Mesothelial cell of epicardium (in vitro differentiated cells): ENCODE data around the gene PSMB9. TPM values are rescaled to one million over a fixed set of nuclear protein-coding genes. Genes with fewer than 3 reads are reported as not detected.

Experiments used
- DNase-seq, 2 experiments: peaks; one replicate each; pipeline ENCODE4 v3.0.0; 2021; ENCODE audit warnings: low spot score in 2 of 2; ENCODE audit not compliant: unreplicated experiment in 2 of 2
- H3K27ac Mint-ChIP-seq: 2 replicates; pipeline ENCODE4 v1.8.0; 2021; ENCODE audit warnings: mixed read lengths
- H3K27me3 Mint-ChIP-seq: 2 replicates; pipeline ENCODE4 v1.8.0; 2021; ENCODE audit warnings: low read depth, mixed read lengths
- H3K36me3 Mint-ChIP-seq: 2 replicates; pipeline ENCODE4 v1.8.0; 2021; ENCODE audit warnings: mixed read lengths
- H3K4me1 Mint-ChIP-seq: 2 replicates; pipeline ENCODE4 v1.8.0; 2021; ENCODE audit warnings: mixed read lengths
- H3K4me3 Mint-ChIP-seq: 2 replicates; pipeline ENCODE4 v1.8.0; 2021; ENCODE audit warnings: mild to moderate bottlenecking, moderate library complexity, mixed read lengths
- H3K9me3 Mint-ChIP-seq: 2 replicates; pipeline ENCODE4 v1.8.0; 2021; ENCODE audit warnings: mixed read lengths
- CTCF ChIP-seq: fragments of 200-600 bp; sonication (generic); IDR thresholded peaks from one replicate; pipeline ENCODE4 v1.5.0; 2021; ENCODE audit warnings: antibody characterized with exemption; ENCODE audit not compliant: unreplicated experiment
- total RNA-seq: library from RNA; stranded (reverse); gene quantifications from 3 replicates; pipeline ENCODE4 v1.2.1, GENCODE V29; 2021

PSMB9 gene
- total RNA-seq, 1 donor from 2014 or later, result not detected

- no peak overlapping the region for H3K27ac Mint-ChIP-seq
- H3K4me1 Mint-ChIP-seq, result peaks cover 15% of the 10 kb centered on the region
- H3K36me3 Mint-ChIP-seq, result no peaks in the 10 kb centered on the region
- no peak for TF ChIP-seq CTCF
- H3K27me3 Mint-ChIP-seq, result peaks cover 28% of the 10 kb centered on the region
- DNase-seq, result no peak
- H3K4me3 Mint-ChIP-seq, result no peak overlapping the region
- no peaks in the 10 kb centered on the region for H3K9me3 Mint-ChIP-seq
These were observed 34.6 kb downstream of the PSMB9 start for GRCh38 chr6:32888576-32888975.

GRCh38 chr6:32889533-32889932 lies 35.5 kb downstream of the PSMB9 start:
- no peak overlapping the region for H3K27ac Mint-ChIP-seq
- peaks cover 15% of the 10 kb centered on the region for H3K4me1 Mint-ChIP-seq
- H3K36me3 Mint-ChIP-seq, result no peaks in the 10 kb centered on the region
- no peak overlapping the region for H3K4me3 Mint-ChIP-seq
- H3K27me3 Mint-ChIP-seq, result peaks cover 19% of the 10 kb centered on the region
- DNase-seq, result no peak
- no peaks in the 10 kb centered on the region for H3K9me3 Mint-ChIP-seq
- no peak for TF ChIP-seq CTCF

- H3K36me3 Mint-ChIP-seq, result no peaks in the 10 kb centered on the region
- no peak overlapping the region for H3K4me3 Mint-ChIP-seq
- TF ChIP-seq CTCF, result no peak
- no peak for DNase-seq
- peaks cover 26% of the 10 kb centered on the region for H3K4me1 Mint-ChIP-seq
- no peaks in the 10 kb centered on the region for H3K9me3 Mint-ChIP-seq
- peaks cover 19% of the 10 kb centered on the region for H3K27me3 Mint-ChIP-seq
- H3K27ac Mint-ChIP-seq, result no peak overlapping the region
These were observed 36.8 kb downstream of the PSMB9 start for GRCh38 chr6:32890831-32891230.

- H3K4me1 Mint-ChIP-seq, result peaks cover 20% of the 10 kb centered on the region
- no peak for TF ChIP-seq CTCF
- peaks cover 12% of the 10 kb centered on the region for H3K27me3 Mint-ChIP-seq
- no peaks in the 10 kb centered on the region for H3K36me3 Mint-ChIP-seq
- H3K9me3 Mint-ChIP-seq, result no peaks in the 10 kb centered on the region
- H3K4me3 Mint-ChIP-seq, result peak overlapping the region; percentile 99
- peak overlapping the region; percentile 99 for H3K27ac Mint-ChIP-seq
- DNase-seq, result peak; percentile 90 to 99
These were observed 40.4 kb downstream of the PSMB9 start for GRCh38 chr6:32894085-32895005.

GRCh38 chr6:32895006-32895345 lies 41.0 kb downstream of the PSMB9 start:
- TF ChIP-seq CTCF, result no peak
- Mint-ChIP-seq H3K27me3 (peaks cover 8% of the 10 kb centered on the region), H3K36me3 (no peaks in the 10 kb centered on the region)

More at GRCh38 chr6:32895006-32895345, 41.0 kb downstream of the PSMB9 start:
- Mint-ChIP-seq H3K4me3 (peak overlapping the region; percentile 99), H3K9me3 (no peaks in the 10 kb centered on the region), H3K27ac (peak overlapping the region; percentile 99), H3K4me1 (peaks cover 20% of the 10 kb centered on the region)
- DNase-seq, result no peak
